B cell (primary cell): ENCODE results near the gene SMIM36. TPM values are rescaled to one million over a fixed set of nuclear protein-coding genes. Genes with fewer than 3 reads are reported as not detected.

Source experiments
- ATAC-seq: fragments of 200-7000 bp; cut with Tn5 transposase; one replicate; pipeline ENCODE4 v1.10.0; 2021; ENCODE audit warnings: low read depth, mild to moderate bottlenecking, moderate number of reproducible peaks, moderate library complexity
- CTCF ChIA-PET: fragments of 350-600 bp; sonication (Branson Sonifier 250); formaldehyde crosslinking; loops from one replicate; lab custom pipeline; 2021; ENCODE audit warnings: antibody characterized with exemption, inconsistent platforms; lab: Charles Lee
- POLR2A ChIA-PET: fragments of 350-600 bp; sonication (Branson Sonifier 250); formaldehyde crosslinking; loops from one replicate; lab custom pipeline; 2021; ENCODE audit warnings: antibody characterized with exemption; lab: Charles Lee
- DNase-seq: peaks from one replicate; pipeline ENCODE4 v3.0.0; 2013
- H2AFZ ChIP-seq: 2 replicates; pipeline ENCODE4 v1.6.1; 2012; ENCODE audit warnings: mild to moderate bottlenecking, low read depth, low read length; ENCODE audit not compliant: insufficient read depth, poor library complexity, severe bottlenecking
- H3K27ac ChIP-seq, 2 donors: 1 replicate in 1 of 2; 2 replicates in 1 of 2; pipeline ENCODE4 v1.5.1; 2012 to 2013; ENCODE audit warnings: low read length in 2 of 2, mild to moderate bottlenecking in 2 of 2, moderate library complexity in 1 of 2
- H3K27me3 ChIP-seq, 4 experiments: fragments of 200-600 bp in 1 of 4; sonication (generic) in 1 of 4; replicated peaks in 1 of 4; 1 replicate in 2 of 4; 2 replicates in 2 of 4; pipeline versions ENCODE4 v1.6.1 to v1.7.0; 2013 to 2016; ENCODE audit warnings: low read length in 3 of 4, mild to moderate bottlenecking in 2 of 4, mixed read lengths in 1 of 4, moderate library complexity in 1 of 4; ENCODE audit not compliant: insufficient read depth in 4 of 4, control insufficient read depth in 3 of 4; ENCODE audit errors: control extremely low read depth in 1 of 4
- H3K36me3 ChIP-seq, 2 experiments: replicated peaks in 1 of 2; 1 replicate in 1 of 2; 2 replicates in 1 of 2; pipeline versions ENCODE4 v1.6.1 to v1.7.1; 2013; ENCODE audit warnings: low read length in 1 of 2; ENCODE audit not compliant: insufficient read depth in 2 of 2, control insufficient read depth in 1 of 2; ENCODE audit errors: control extremely low read depth in 1 of 2, extremely low read depth in 1 of 2
- H3K4me1 ChIP-seq, 2 donors: fragments of 200-600 bp in 1 of 2; sonication (generic) in 1 of 2; 1 replicate in 1 of 2; 2 replicates in 1 of 2; pipeline versions ENCODE4 v1.5.1 to v1.6.1; 2013 to 2017; ENCODE audit warnings: low read length in 2 of 2; ENCODE audit not compliant: control insufficient read depth in 2 of 2, insufficient read depth in 2 of 2
- H3K4me2 ChIP-seq: replicated peaks from 2 replicates; pipeline ENCODE3; 2012; ENCODE audit warnings: mild to moderate bottlenecking, low read depth, low read length; ENCODE audit not compliant: poor library complexity, severe bottlenecking
- H3K4me3 ChIP-seq, 5 experiments: fragments of 200-600 bp in 1 of 5; sonication (generic) in 1 of 5; 1 replicate in 3 of 5; 2 replicates in 2 of 5; pipeline versions ENCODE4 v1.5.1 to v1.7.0; 2011 to 2016; ENCODE audit warnings: low read length in 4 of 5, mild to moderate bottlenecking in 4 of 5, low read depth in 2 of 5, control low read depth in 1 of 5, moderate library complexity in 1 of 5; ENCODE audit not compliant: insufficient read depth in 1 of 5; ENCODE audit errors: control extremely low read depth in 1 of 5, extremely low read depth in 1 of 5
- H3K79me2 ChIP-seq: fragments of 200-600 bp; sonication (generic); one replicate; pipeline ENCODE4 v1.6.0; 2016; ENCODE audit warnings: low read length; ENCODE audit not compliant: control insufficient read depth, insufficient read depth
- H3K9ac ChIP-seq: fragments of 200-600 bp; sonication (generic); 2 replicates; pipeline ENCODE4 v1.6.1; 2017; ENCODE audit warnings: mild to moderate bottlenecking, low read length, moderate library complexity
- H3K9me3 ChIP-seq, 3 donors: one replicate each; pipeline versions ENCODE4 v1.6.1 to v1.7.1; 2013; ENCODE audit warnings: low read length in 2 of 3; ENCODE audit not compliant: control insufficient read depth in 2 of 3, insufficient read depth in 1 of 3; ENCODE audit errors: control extremely low read depth in 1 of 3
- H4K20me1 ChIP-seq: 2 replicates; pipeline ENCODE4 v1.6.0; 2012; ENCODE audit warnings: mild to moderate bottlenecking, low read length; ENCODE audit not compliant: insufficient read depth, control insufficient read depth, poor library complexity, severe bottlenecking
- H3K27ac Mint-ChIP-seq: one replicate; pipeline ENCODE4 v1.8.0; 2021; ENCODE audit warnings: mixed read lengths
- H3K27me3 Mint-ChIP-seq: one replicate; pipeline ENCODE4 v1.8.0; 2021; ENCODE audit warnings: mixed read lengths
- H3K4me1 Mint-ChIP-seq: one replicate; pipeline ENCODE4 v1.8.0; 2021; ENCODE audit warnings: mixed read lengths
- H3K4me3 Mint-ChIP-seq: one replicate; pipeline ENCODE4 v1.8.0; 2021; ENCODE audit warnings: mixed read lengths
- H3K9me3 Mint-ChIP-seq: one replicate; pipeline ENCODE4 v1.8.0; 2022; ENCODE audit warnings: mixed read lengths; ENCODE audit not compliant: insufficient read depth
- CTCF ChIP-seq: fragments of 200-600 bp; IDR thresholded peaks from one replicate; pipeline ENCODE4 v1.8.0; 2022; ENCODE audit warnings: antibody characterized with exemption, mild to moderate bottlenecking
- EZH2 ChIP-seq: IDR thresholded peaks from 2 replicates; pipeline ENCODE4 v1.6.1; 2012; ENCODE audit warnings: borderline replicate concordance, low read depth, mild to moderate bottlenecking, moderate library complexity, low read length; ENCODE audit not compliant: insufficient read depth, poor library complexity, severe bottlenecking
- WGBS: methylation state at CpG from one replicate; pipeline ENCODE4 v1.1.5; 2013; ENCODE audit warnings: missing lambda C conversion rate; ENCODE audit not compliant: insufficient coverage; 5-methylcytosine and 5-hydroxymethylcytosine counted together
- intact Hi-C: fragments of 100-400 bp; cut with micrococcal nuclease; formaldehyde crosslinking; loops from one replicate; pipeline ENCODE4 v1.10.0; 2022
- polyA plus RNA-seq: library from polyadenylated mRNA; depleted of rRNA; stranded (reverse); fragments of >200 nt; gene quantifications from 2 replicates; pipeline ENCODE4 v1.2.3, GENCODE V29; 2012
- total RNA-seq, 2 donors: library from RNA; stranded (reverse); fragments of 120-200 nt in 1 of 2; gene quantifications; 1 replicate in 1 of 2; 2 replicates in 1 of 2; pipeline versions ENCODE4 v1.2.3 to v1.2.4, GENCODE V29; 2013 to 2022

Gene SMIM36
- total and polyA plus RNA-seq, 2 donors (not counting 1 experiment from before 2014, with no cell fraction given) = not detected

- Mint-ChIP-seq H3K4me1 (peaks cover 45% of the 10 kb centered on the region), H3K4me3 (no peak overlapping the region), H3K9me3 (no peaks in the 10 kb centered on the region), H3K27me3 (no peaks in the 10 kb centered on the region), H3K27ac (no peak overlapping the region)
- H3K4me1 ChIP-seq = peaks cover 34 to 37% of the 10 kb centered on the region in 2 donors
- ChIA-PET POLR2A (no interaction called here), CTCF (interaction anchor here (1.6 kb wide), 1 partner anchor 68 kb away, joined by 4 read pairs; no protein-coding TSS in a partner anchor)
- ATAC-seq (no peak), DNase-seq (no peak)
- no peaks in the 10 kb centered on the region for H3K27me3 ChIP-seq
- peaks cover 52% of the 10 kb centered on the region for H3K79me2 ChIP-seq
- H3K4me2 ChIP-seq = no peak overlapping the region
- H3K4me3 ChIP-seq = no peak overlapping the region
- H3K9ac ChIP-seq = no peak overlapping the region
- H3K9me3 ChIP-seq = no peaks in the 10 kb centered on the region
- no peaks in the 10 kb centered on the region for H4K20me1 ChIP-seq
- peaks cover 7 to 31% of the 10 kb centered on the region in 2 experiments for H3K36me3 ChIP-seq
- H3K27ac ChIP-seq = no peak overlapping the region
- intact Hi-C loops = no loop called here
- H2AFZ ChIP-seq = no peak overlapping the region
- TF ChIP-seq EZH2 (no peak), CTCF (no peak)
Observed at GRCh38 chr17:55416000-55416399, 95.3 kb downstream of the SMIM36 start.

GRCh38 chr17:55414983-55415382, 96.3 kb downstream of the SMIM36 start:
- Histone ChIP-seq H3K4me1 (peaks cover 28 to 29% of the 10 kb centered on the region in 2 donors), H3K27me3 (no peaks in the 10 kb centered on the region), H2AFZ (no peak overlapping the region), H3K4me3 (no peak overlapping the region), H4K20me1 (no peaks in the 10 kb centered on the region), H3K4me2 (no peak overlapping the region), H3K9me3 (no peaks in the 10 kb centered on the region), H3K9ac (no peak overlapping the region), H3K79me2 (peaks cover 50% of the 10 kb centered on the region), H3K36me3 (peaks cover 13 to 41% of the 10 kb centered on the region in 2 experiments), H3K27ac (no peak overlapping the region)
- WGBS = no CpG with 5 or more reads among the region's 4 CpGs
- ATAC-seq = no peak
- H3K4me3 Mint-ChIP-seq = no peak overlapping the region
- H3K27me3 Mint-ChIP-seq = no peaks in the 10 kb centered on the region
- POLR2A ChIA-PET = interaction anchor here (0.7 kb wide), 1 partner anchor 48 kb away, joined by 3 read pairs; no protein-coding TSS in a partner anchor
- no peak for TF ChIP-seq EZH2
- no peak for TF ChIP-seq CTCF
- H3K27ac Mint-ChIP-seq = peak overlapping the region; percentile 15
- no peaks in the 10 kb centered on the region for H3K9me3 Mint-ChIP-seq
- no peak for DNase-seq
- peaks cover 37% of the 10 kb centered on the region for H3K4me1 Mint-ChIP-seq
- intact Hi-C loops = loop anchor here (5.0 kb wide), 1 partner anchor 32 kb away; no protein-coding TSS in a partner anchor
- CTCF ChIA-PET = interaction anchor here (0.7 to 1.1 kb wide), 3 partner anchors 24 to 67 kb away, joined by 3 to 4 read pairs (median 4); no protein-coding TSS in a partner anchor
